K562 (cell line): ENCODE results near the gene SKIC8. TPM values are rescaled to one million over a fixed set of nuclear protein-coding genes. Genes with fewer than 3 reads are reported as not detected.

ENCODE experiments used
- ARID1B ChIP-seq: fragments of 450-650 bp; IDR thresholded peaks from 2 replicates; pipeline ENCODE4 v1.6.1; 2016; ENCODE audit warnings: antibody characterized with exemption, mild to moderate bottlenecking, inconsistent platforms
- ATF4 ChIP-seq: fragments of 450-650 bp; formaldehyde crosslinking; IDR thresholded peaks from 2 replicates; pipeline ENCODE4 v1.4.0; 2022; ENCODE audit warnings: mild to moderate bottlenecking, moderate library complexity
- CEBPZ ChIP-seq: fragments of 150-350 bp; IDR thresholded peaks from 2 replicates; pipeline ENCODE4 v1.6.1; 2014; ENCODE audit warnings: low read depth, mild to moderate bottlenecking, low read length, borderline replicate concordance
- COPS2 ChIP-seq: fragments of 450-650 bp; conservative IDR thresholded peaks from 2 replicates; pipeline ENCODE4 v1.6.1; 2016; ENCODE audit warnings: mild to moderate bottlenecking, moderate library complexity
- FOXJ2 ChIP-seq: fragments of 200-800 bp; sonication (Bioruptor generic); IDR thresholded peaks from 2 replicates; pipeline ENCODE4 v1.6.1; 2016; ENCODE audit warnings: missing genetic modification characterization, missing compliant biosample characterization
- KLF6 ChIP-seq: fragments of 250-450 bp; sonication (Bioruptor Pico); IDR thresholded peaks from 2 replicates; pipeline ENCODE4 v1.4.0; 2020; ENCODE audit warnings: mild to moderate bottlenecking, moderate library complexity, borderline replicate concordance
- MNT ChIP-seq, 2 experiments: fragments of 450-650 bp; conservative IDR thresholded peaks; 2 replicates each; pipeline ENCODE4 v1.6.1; 2017; ENCODE audit warnings: mild to moderate bottlenecking in 2 of 2, moderate library complexity in 2 of 2
- PHF20 ChIP-seq: fragments of 450-650 bp; IDR thresholded peaks from 2 replicates; pipeline ENCODE4 v1.6.1; 2018; ENCODE audit not compliant: partially characterized antibody
- SLC30A9 ChIP-seq: fragments of 250-450 bp; sonication (Bioruptor Pico); IDR thresholded peaks from 2 replicates; pipeline ENCODE4 v1.8.0; 2022; ENCODE audit warnings: mild to moderate bottlenecking, moderate library complexity
- SPI1 ChIP-seq: IDR thresholded peaks from 2 replicates; pipeline ENCODE4 v1.6.1; 2011; ENCODE audit warnings: low read depth, low read length, control low read depth, borderline replicate concordance
- TSC22D4 ChIP-seq: fragments of 450-650 bp; IDR thresholded peaks from 2 replicates; pipeline ENCODE4 v1.6.1; 2016; ENCODE audit warnings: missing genetic modification characterization, missing biosample characterization, control low read depth
- ZBTB8A ChIP-seq: fragments of 450-650 bp; IDR thresholded peaks from 2 replicates; pipeline ENCODE4 v1.6.1; 2018; ENCODE audit warnings: mild to moderate bottlenecking, moderate library complexity; ENCODE audit not compliant: partially characterized antibody
- ZNF165 ChIP-seq: fragments of 250-450 bp; sonication (Bioruptor Pico); IDR thresholded peaks from 2 replicates; pipeline ENCODE4 v1.4.0; 2020; ENCODE audit warnings: borderline replicate concordance
- ZNF239 ChIP-seq: fragments of 250-450 bp; sonication (Bioruptor Pico); IDR thresholded peaks from 2 replicates; pipeline ENCODE4 v1.4.0; 2020; ENCODE audit warnings: mild to moderate bottlenecking
- ZNF592 ChIP-seq: fragments of 450-650 bp; IDR thresholded peaks from 2 replicates; pipeline ENCODE4 v1.6.1; 2017; ENCODE audit warnings: antibody characterized with exemption, mild to moderate bottlenecking
- ZNF766 ChIP-seq: fragments of 200-800 bp; sonication (Bioruptor generic); conservative IDR thresholded peaks from 2 replicates; pipeline ENCODE4 v1.6.1; 2016; ENCODE audit warnings: missing genetic modification characterization, missing compliant biosample characterization
- polyA plus RNA-seq, 8 experiments: library from polyadenylated mRNA; depleted of rRNA in 4 of 8; stranded (reverse) in 5 of 8; unstranded in 3 of 8; fragments of >200 nt; fragmentation: Nextera tagmentation in 2 of 8; fragmentation: Illumina TruSeq in 1 of 8; extraction: Ambion mirVana in 2 of 8; extraction: Trizol in 1 of 8; gene quantifications; 2 replicates each; pipeline versions ENCODE4 v1.2.1 to v1.2.3, GENCODE V29; 2011 to 2014; ENCODE audit warnings: inconsistent platforms in 1 of 8, missing spikeins in 1 of 8
- total RNA-seq, 7 experiments: library from RNA; depleted of rRNA in 6 of 7; stranded (reverse); fragments of >200 nt in 6 of 7; fragmentation: Illumina TruSeq in 2 of 7; extraction: Trizol in 2 of 7; gene quantifications; 2 replicates each; pipeline versions ENCODE4 v1.2.1 to v1.2.3, GENCODE V29; 2011 to 2021; ENCODE audit warnings: low replicate concordance in 1 of 7

Gene SKIC8
- total and polyA plus RNA-seq, 9 of the 15 experiments (the other 6 are each of a cell fraction or from before 2014, with no cell fraction given), result 79.5 to 389 (median 146) TPM

GRCh38 chr15:78244101-78244500 lies 55.3 kb downstream of the SKIC8 start (continued):
- TF ChIP-seq TSC22D4 (tag) (no peak), COPS2 (no peak), SLC30A9 (CRISPR knock-in tag) (no peak), ZNF239 (CRISPR knock-in tag) (no peak), ZNF592 (peak; percentile 86), ZNF766 (0 out of 2 replicates have a peak, but pooled peaks have one; percentile 40), KLF6 (CRISPR knock-in tag) (no peak), ZBTB8A (no peak), PHF20 (no peak), ATF4 (CRISPR knock-in tag) (no peak), MNT (conservative IDR thresholded peaks at IDR 0.05) (peak in 1 of 2 experiments; percentile 37; a peak in 1 of 4 replicates), ARID1B (peak; percentile 33; the same call in 1 of the 2 replicates), SPI1 (no peak), ZNF165 (CRISPR knock-in tag) (no peak), FOXJ2 (tag) (no peak), CEBPZ (no peak)
